C4-2B (cell line): Measurements from ENCODE around the gene CDCA4.

Experiments used
- ZFX ChIP-seq: fragments of 450-650 bp; IDR thresholded peaks from 2 replicates; pipeline ENCODE4 v1.6.1; 2017
- TF ChIP-seq, protein P1 (sequence below): fragments of 450-650 bp; conservative IDR thresholded peaks from 2 replicates; pipeline ENCODE4 v1.5.1; 2017; ENCODE audit warnings: mild to moderate bottlenecking

DNA sequence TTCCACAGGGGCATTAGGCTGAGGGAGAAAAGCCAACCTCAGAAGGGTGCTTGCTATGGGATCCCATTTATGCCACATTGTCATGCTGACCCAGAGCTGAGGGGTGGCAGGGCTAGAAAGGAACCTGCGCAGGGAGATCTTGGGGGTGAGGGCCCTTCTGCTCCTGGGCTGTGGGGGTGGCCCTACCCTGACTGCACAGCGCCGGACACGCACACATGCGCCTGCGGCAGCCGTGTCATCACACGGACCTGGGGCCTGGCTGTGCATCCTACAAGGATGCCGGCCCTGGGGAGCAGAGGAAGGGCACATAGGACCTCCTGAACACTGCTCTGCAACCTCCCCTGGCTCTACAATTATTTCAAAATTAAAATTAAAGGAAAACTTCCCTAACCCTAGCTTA lies 6.9 kb downstream of the CDCA4 start:
- TF ChIP-seq, protein P1, sequence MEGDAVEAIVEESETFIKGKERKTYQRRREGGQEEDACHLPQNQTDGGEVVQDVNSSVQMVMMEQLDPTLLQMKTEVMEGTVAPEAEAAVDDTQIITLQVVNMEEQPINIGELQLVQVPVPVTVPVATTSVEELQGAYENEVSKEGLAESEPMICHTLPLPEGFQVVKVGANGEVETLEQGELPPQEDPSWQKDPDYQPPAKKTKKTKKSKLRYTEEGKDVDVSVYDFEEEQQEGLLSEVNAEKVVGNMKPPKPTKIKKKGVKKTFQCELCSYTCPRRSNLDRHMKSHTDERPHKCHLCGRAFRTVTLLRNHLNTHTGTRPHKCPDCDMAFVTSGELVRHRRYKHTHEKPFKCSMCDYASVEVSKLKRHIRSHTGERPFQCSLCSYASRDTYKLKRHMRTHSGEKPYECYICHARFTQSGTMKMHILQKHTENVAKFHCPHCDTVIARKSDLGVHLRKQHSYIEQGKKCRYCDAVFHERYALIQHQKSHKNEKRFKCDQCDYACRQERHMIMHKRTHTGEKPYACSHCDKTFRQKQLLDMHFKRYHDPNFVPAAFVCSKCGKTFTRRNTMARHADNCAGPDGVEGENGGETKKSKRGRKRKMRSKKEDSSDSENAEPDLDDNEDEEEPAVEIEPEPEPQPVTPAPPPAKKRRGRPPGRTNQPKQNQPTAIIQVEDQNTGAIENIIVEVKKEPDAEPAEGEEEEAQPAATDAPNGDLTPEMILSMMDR, result no peak
- TF ChIP-seq ZFX, result no peak
